Bronchial epithelial cell (primary cell): ENCODE results near the gene TMEM87B. TPM values are rescaled to one million over a fixed set of nuclear protein-coding genes. Genes with fewer than 3 reads are reported as not detected.

Experiments
- DNase-seq: peaks from one replicate; pipeline ENCODE4 v3.0.0-alpha.2; 2010; ENCODE audit warnings: low read depth
- FAIRE-seq: peaks from 2 replicates; lab custom pipeline; 2011; peaks lifted over from hg19 to GRCh38; lab: Jason Lieb, UNC
- H3K27me3 ChIP-seq: 2 replicates; pipeline ENCODE4 v1.5.1; 2011; ENCODE audit warnings: low read length; ENCODE audit not compliant: control insufficient read depth, insufficient read depth
- H3K36me3 ChIP-seq: 2 replicates; pipeline ENCODE4 v1.5.1; 2011; ENCODE audit warnings: low read length; ENCODE audit not compliant: control insufficient read depth, insufficient read depth
- H3K4me3 ChIP-seq: 2 replicates; pipeline ENCODE4 v1.5.1; 2011; ENCODE audit warnings: mild to moderate bottlenecking, low read depth, low read length, control low read depth
- CTCF ChIP-seq: IDR thresholded peaks from 2 replicates; pipeline ENCODE4 v1.5.1; 2011; ENCODE audit warnings: mild to moderate bottlenecking, moderate library complexity, low read length, control low read depth, inconsistent platforms; ENCODE audit not compliant: insufficient read depth, severe bottlenecking
- total RNA-seq: library from RNA; depleted of rRNA; stranded (reverse); fragments of >200 nt; gene quantifications from 2 replicates; pipeline ENCODE4 v1.2.1, GENCODE V29; 2014

TMEM87B gene
- total RNA-seq, 1 donor from 2014 or later = 37.1 TPM

- DNase-seq = no peak
- FAIRE-seq = no peak
- no peak for TF ChIP-seq CTCF
- Histone ChIP-seq H3K4me3 (no peak overlapping the region), H3K36me3 (no peaks in the 10 kb centered on the region), H3K27me3 (peaks cover 2% of the 10 kb centered on the region)
Measured at GRCh38 chr2:112141626-112142007, 86.5 kb downstream of the TMEM87B start.

- Histone ChIP-seq H3K27me3 (peaks cover 2% of the 10 kb centered on the region), H3K36me3 (no peaks in the 10 kb centered on the region), H3K4me3 (no peak overlapping the region)
- DNase-seq (no peak), FAIRE-seq (peak; percentile 75)
- no peak for TF ChIP-seq CTCF
Measured at GRCh38 chr2:112142525-112143078, 87.5 kb downstream of the TMEM87B start.

GRCh38 chr2:112143150-112143549 lies 88.1 kb downstream of the TMEM87B start:
- Histone ChIP-seq H3K4me3 (no peak overlapping the region), H3K27me3 (no peaks in the 10 kb centered on the region), H3K36me3 (no peaks in the 10 kb centered on the region)
- FAIRE-seq = no peak
- DNase-seq = no peak
- no peak for TF ChIP-seq CTCF

GRCh38 chr2:112144966-112145365 lies 89.9 kb downstream of the TMEM87B start:
- no peaks in the 10 kb centered on the region for H3K27me3 ChIP-seq
- FAIRE-seq (no peak), DNase-seq (no peak)
- TF ChIP-seq CTCF = no peak
- no peaks in the 10 kb centered on the region for H3K36me3 ChIP-seq
- H3K4me3 ChIP-seq = no peak overlapping the region

- no peak for DNase-seq
- no peak for FAIRE-seq
Measured at GRCh38 chr2:112147382-112148168, 92.5 kb downstream of the TMEM87B start.

More at GRCh38 chr2:112147382-112148168, 92.5 kb downstream of the TMEM87B start:
- Histone ChIP-seq H3K4me3 (no peak overlapping the region), H3K27me3 (no peaks in the 10 kb centered on the region), H3K36me3 (no peaks in the 10 kb centered on the region)
- TF ChIP-seq CTCF = no peak
